NCI-H2196 treated with DMSO at 0.1 percent for 48 hours (cell line): ENCODE results near the gene NDST4.
A peak's percentile ranks its signal among the peaks of the same experiment; 100 is the strongest.
"Not testable (repeated sequence)": the region's sequence is repeated elsewhere in the genome, so short reads cannot be mapped to it uniquely, and the experiment has no call there.

Experiments used
- DNase-seq: peaks from one replicate; lab custom pipeline; 2025; ENCODE audit not compliant: unreplicated experiment; lab: John Stamatoyannopoulos, UW

NDST4 gene

DNA sequence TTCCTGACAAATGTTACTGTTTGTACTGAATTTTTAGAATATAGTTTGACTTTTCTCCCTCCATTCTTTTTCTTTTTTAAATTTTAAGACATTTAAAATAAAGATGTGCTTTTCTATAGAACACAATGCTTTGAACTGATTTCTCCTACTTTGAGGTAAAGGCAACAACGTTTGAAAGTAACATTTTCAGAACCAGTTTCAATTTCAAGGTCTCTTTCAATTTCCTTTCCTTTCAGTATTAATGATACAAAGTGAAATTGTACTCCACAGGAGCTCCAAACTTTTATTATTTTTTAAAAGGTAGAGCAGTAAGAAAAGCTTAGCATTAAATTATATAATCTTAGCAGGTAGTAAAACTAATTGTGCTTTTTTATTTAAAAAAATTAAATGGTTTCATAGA lies 54.9 kb downstream of the NDST4 start:
- no peak for DNase-seq

DNA sequence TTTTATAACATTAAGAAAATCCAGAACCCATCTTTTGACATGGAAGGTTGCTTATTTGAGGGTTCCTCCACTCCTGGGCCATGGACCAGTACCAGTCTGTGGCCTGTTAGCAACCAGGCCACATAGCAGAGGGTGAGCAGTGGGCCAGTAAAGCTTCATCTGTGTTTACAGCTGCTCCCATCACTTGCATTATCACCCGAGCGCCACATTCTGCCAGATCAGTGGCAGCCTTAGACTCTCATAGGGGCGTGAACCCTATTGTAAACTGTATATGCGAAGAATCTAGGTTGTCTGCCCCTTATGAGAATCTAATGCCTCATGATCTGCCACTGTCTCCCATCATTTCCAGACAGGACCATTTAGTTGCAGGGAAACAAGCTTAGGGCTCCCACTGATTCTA lies 58.6 kb downstream of the NDST4 start:
- no peak for DNase-seq

DNA sequence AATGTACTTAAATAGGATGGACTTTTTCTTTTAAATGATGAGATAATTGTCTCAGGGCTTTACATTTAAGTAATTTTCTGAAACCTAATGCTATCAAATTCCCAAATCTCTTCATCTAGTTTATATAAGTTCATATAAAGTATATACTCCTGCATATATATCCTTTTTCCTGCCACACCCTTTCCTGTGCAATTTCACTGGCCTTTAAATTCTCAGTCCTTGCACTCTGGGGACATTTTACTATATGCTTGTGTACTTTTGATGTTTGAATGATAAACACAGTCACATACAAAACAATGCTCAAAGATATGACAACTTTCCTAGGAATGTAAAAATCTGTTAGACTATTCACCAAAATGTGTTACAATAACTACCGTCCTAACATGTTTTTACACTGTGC lies 60.1 kb downstream of the NDST4 start:
- DNase-seq = no peak

DNA sequence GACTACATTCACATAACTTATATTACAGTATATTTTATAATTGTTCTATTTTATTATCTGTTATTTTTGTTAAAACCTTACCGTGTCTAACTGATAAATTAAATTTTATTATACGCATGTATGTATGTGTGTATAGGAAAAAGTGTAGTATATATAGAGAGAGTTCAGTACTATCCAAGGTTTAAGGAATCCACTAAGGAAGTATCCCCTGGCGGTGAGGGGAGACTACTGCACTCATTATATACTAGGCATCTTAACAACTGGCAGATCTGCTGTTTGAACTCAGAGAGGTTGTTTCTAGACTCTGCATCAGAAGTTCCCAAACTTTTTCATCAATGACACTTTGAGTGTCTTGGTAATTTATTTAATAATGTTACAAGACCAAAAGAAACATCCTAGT lies 70.9 kb downstream of the NDST4 start:
- no peak for DNase-seq

DNA sequence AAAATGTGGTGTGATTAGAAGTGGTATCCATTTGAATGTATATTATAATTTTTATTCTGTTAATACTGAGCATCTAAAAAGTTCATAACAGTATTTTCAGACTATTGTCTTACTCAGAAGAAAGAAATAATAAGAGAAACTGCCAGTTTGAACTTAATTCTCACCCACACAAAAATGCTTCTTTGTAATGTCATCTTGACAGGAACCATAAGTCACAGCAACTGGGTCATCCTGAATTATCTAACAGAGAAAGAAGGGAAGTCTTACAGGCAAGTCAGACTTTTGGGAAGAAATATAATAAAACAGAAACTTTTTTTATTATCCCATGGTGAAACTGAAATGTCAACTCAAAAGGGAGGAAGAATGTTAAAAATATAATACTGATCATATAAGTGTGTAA lies 83.1 kb downstream of the NDST4 start:
- DNase-seq = no peak

DNA sequence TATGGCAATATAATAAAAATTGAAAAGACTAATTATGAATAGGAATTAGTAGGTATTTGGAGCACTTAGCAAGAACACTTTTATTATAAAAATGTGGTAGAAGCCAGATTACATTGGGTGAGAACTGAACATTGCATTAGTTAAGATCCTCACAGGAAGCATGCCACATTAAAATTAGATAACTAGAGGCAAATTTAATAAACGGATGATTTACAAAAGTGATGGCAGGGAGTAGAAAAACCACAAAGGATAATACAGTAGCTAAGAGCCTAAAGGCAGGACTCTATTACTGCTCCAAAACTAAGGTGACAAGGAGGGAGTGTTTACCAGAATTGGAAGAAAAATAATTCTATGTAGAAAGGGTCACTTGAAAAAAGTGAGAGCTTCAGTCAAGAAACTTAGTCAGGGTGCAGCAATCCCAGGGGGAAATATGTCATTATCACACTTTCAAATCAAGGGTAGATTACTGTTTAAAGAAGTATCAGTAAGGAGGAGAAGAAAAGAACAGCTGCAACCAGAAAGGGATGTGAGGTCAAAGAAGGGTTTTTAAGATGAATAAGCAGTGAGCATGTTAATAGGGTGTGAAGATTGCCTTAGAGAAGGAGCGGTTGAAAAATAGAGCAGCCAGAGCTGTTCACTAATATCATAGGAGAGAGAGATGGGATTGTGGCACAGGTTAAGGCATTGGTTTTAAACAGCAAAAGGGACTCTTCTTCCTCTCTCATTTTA lies 84.6 kb downstream of the NDST4 start:
- DNase-seq = no peak

DNA sequence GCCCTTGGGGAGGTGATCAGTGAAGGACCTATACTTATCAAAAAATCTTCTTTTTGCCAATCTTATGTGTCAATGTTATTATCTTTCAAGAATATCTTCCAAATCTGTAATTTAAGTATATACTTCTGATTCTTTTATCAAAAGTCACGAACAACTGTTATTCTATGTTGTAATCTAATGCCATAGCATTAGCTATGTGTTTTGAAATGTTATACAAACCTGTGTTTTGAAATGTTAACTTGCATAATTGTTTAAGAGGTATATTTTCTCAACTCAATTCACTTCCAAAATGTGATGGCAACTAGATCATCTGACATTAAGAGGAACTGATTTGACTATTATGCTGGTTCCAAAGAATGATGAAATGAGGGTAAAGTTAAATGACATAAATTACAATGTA lies 113.5 kb downstream of the NDST4 start:
- no peak for DNase-seq

DNA sequence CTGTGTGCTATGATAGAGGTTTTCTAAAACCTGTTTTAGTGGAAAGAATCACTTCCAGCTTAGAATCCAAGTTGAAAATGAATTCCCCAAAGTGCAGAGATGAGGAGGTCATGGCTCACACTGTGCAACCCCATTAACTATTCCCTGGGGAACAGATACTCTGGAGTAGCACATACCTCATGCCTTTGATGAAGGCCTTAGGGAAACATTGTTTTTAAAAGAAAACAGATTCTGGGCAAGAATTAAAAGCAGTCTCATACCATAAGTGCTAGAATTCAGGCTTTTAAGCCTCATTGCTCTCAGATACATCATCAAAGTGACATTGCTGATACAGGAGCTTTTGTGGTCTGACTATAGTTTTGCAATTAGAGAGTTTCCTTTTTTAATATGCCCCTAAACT lies 115.1 kb downstream of the NDST4 start:
- no peak for DNase-seq

DNA sequence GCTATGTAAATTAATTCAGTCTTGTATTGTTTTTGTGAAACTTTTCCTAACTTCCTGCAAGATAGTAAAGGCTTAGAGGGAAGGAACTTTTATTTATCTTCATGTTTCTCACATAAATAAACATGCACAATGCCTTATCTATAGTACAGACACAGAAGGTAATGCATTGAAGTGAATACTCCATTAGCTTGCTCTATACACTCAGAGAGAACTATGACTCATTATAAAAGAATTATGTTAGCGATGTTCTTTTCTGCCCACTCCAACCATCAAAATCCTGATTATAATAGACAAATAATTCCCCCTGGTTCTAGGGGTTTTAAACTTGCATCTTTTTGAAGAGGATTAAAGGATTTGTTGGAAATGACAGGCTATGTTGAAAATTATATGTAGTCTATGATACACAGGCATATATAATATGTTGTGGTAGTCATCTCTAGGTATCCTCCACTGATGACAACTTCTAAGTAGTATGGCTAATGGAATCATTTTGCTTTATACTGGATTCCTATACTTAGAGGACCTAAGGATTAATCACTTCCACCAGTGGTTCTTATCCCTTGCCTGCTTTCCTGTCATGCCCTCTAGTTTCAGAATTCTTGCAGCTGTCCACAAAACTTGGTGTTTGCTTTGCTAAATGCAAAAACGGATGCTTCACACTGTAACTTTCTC lies 115.7 kb downstream of the NDST4 start:
- no peak for DNase-seq

DNA sequence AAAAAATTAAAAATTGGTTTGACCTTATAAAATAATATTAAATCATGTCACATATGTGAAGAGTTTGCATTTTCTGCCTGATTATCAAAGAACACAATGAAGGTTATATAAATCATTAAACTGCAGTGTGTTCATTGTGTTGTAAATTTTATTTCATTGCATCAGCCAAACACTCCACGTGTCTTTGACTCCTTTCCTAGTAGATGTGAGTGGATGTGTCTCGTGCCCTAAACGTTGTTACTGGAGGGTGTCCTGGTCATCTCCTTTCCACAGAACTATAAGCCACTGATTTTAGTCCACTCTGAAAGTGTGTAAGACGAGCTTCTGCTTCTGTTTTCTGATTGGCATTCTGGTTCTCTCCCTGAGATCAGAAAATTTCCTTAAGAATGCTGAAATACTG lies 127.3 kb downstream of the NDST4 start:
- no peak for DNase-seq

DNA sequence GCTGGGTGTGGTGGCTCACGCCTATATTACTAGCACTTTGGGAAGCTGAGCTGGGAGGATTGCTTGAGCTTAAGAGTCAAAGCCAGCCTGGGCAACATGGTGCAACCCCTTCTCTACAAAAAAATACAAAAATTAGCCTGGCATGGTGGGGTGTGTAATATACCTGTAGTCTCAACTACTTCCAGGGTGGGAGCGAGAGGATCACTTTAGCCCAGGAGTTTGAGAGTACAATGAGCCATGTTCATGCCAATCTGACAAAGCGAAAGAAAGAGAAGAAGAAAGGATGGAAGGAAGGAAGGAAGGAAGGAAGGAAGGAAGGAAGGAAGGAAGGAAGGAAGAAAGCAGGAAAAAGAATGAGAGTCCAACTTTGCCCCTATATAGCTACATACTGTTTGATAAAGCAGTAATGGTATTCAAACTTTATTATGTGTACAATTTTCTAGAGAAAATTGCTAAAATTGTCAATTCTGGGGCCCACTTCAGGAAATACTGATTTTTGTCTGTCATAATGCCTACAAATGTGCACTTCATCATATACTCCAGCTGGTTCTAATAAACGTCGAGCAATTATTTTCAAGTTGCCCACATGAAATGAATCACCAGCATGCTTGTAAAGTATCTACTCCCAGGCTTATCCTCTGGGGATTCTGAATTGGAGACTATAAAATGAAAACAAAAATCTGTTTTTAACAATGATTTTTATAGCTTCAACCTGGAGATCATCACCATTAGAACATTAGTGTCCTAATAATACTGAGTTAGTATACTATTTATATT lies 132.3 kb downstream of the NDST4 start:
- DNase-seq = no peak

DNA sequence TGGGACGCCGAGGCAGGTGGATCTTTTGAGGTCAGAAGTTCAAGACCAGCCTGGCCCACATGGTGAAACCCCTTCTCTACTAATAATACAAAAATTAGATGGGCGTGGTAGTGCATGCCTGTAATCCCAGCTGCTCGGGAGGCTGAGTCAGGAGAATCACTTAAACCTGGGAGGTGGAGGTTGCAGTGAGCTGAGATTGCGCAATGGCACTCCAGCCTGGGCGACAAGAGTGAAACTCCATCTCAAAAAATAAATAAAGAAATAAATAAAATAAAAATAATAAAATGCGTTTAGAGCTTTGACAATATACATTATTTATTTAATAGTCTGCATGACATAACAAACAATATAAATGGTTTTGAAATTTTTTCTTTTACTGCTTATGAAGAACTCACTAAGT lies 133.0 kb downstream of the NDST4 start:
- DNase-seq = not testable (repeated sequence)

DNA sequence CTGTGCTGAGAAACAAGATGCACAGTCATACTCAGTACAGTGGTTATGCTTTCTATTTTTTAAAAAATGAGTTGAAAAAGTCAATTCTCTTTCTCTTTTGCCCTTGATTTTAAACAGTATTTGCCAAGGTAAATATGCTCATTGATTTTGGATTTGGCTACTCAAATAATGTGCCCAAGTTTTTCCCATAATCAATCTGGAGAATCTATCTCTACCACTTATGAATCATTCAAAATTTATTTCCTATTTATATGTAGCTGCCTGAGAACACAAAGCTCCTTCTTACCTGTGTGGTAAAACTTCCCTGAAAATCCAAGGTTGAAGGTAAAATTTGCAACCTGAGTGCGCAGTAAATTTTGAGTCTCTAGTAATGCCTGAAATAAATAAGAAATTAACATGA lies 136.5 kb downstream of the NDST4 start:
- no peak for DNase-seq

DNA sequence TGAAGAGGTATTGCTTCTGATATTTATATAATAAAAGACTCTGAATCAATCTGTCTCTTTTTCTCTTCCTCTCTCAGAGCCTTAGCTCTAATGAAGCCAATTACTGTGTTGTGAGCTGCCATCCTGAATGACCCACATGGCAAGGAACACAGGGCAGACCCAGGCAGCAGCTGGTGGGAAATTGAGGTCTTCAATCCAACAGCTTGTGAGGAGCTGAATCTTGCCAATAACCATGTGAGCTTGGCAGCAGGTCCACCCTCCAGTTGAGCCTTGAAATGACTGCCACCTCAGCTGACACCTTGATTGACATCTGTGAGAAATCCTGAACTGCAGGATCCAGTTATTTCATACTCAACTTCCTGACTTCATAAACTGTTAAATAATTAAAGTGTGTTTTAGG lies 149.4 kb downstream of the NDST4 start:
- no peak for DNase-seq

DNA sequence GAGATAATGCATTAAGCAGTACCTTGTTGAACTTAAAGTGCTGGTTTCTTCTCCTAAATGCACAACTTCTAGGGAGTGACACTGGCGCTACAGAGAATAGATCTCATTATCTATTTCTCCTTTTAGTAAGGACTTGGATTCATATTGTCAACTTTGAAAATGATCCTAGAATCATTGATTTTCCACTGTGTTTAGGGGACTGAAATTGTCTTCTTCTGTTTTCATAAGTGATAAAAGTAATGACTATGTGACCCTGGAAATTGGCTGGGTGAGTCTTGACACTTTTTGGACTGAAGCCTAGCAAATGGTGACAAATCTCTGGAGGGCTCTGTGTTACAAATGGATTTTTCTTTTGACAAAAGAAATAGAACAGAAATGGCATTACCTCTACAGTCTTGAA lies 167.8 kb downstream of the NDST4 start:
- no peak for DNase-seq

DNA sequence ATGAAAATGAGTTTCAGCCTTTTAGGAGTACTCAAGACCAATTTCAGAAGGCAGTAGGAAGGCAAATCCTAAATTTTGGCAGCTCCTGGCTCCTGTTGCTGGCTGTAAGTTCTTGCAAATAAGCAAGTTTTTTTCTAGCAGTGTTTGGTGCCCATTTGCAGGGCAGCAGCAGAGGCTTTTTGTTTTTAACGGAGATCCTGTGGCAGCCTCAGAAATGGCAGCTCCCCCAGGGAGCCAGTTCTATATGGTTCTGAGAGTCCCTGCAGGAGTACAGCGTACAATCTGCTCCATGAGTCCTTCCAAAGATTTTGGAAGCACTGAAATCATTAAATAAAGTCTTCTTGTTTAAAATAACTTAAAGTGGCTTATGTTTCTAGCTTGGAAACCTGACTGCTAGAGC lies 171.9 kb downstream of the NDST4 start:
- DNase-seq = no peak

DNA sequence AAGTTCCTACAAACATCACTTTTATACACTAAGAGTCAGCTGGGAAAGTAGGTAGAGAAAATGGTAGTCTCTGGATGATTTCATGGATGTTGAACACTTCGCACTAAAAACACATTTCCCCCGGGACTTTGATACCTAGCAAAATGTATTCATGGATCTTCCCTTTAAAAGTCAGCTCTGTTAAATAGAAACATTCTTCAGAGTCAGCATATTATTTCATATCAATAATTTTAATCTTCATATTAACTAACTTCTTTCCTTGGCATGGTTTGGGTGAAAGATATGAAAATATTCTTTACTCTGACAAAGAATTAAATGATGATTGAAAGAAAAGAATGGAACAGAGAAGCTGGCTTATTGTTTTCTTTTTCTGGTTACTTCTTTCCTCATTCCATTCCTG lies 185.5 kb downstream of the NDST4 start:
- DNase-seq = no peak

DNA sequence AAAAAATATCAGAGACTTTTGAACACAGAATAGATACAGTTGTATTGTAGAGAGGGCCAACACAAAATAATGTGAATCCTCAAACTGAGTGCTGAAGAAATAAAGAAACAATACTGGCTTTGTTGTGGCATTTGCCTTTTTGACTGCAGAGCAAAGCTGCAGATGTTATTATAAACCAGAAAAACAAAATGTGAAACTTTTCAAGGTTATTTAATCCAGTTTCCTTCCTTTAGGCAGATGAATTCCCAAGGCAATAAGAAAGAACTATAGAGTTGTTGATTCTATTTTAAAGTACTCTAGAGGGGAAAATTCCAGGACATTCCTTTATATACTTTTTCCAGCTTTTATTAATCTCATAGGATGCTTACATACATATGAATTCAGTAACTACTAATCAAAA lies 186.8 kb downstream of the NDST4 start:
- DNase-seq = no peak

DNA sequence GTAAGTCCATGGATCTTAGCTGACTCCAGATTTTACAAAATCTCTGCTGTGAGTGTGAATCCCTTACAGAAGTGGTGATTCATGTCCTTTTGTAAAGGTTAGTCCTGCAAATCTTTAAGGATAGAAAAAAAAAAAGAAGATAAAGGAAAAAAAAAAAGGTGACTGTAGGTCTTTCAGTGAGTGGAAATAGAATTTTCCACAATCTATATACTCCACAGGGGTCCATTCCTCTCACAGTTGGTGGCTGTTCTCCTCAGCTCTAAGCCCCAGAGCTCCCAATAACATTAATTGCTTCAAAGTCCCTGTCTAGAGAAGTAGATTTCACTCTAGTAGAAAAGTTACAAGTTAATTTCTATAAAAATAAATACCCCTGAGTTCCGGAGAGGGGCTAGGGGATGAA lies 189.1 kb downstream of the NDST4 start:
- DNase-seq = no peak

DNA sequence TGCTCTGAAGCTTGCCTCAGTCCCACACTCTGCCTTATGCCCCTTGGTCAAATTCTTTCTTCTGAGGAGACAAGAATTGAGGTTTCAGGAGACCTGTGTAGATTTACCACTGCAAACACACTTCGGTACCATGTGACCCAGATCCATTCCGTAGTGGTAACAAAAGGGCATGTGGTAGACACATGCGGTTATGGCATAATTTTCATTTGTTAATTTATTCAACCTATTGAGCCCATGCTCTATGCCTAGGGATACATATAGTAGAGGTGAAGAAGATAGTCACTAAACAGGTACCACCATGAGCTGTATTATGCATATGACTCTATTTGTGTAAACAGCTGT lies 190.9 kb downstream of the NDST4 start:
- DNase-seq = no peak

DNA sequence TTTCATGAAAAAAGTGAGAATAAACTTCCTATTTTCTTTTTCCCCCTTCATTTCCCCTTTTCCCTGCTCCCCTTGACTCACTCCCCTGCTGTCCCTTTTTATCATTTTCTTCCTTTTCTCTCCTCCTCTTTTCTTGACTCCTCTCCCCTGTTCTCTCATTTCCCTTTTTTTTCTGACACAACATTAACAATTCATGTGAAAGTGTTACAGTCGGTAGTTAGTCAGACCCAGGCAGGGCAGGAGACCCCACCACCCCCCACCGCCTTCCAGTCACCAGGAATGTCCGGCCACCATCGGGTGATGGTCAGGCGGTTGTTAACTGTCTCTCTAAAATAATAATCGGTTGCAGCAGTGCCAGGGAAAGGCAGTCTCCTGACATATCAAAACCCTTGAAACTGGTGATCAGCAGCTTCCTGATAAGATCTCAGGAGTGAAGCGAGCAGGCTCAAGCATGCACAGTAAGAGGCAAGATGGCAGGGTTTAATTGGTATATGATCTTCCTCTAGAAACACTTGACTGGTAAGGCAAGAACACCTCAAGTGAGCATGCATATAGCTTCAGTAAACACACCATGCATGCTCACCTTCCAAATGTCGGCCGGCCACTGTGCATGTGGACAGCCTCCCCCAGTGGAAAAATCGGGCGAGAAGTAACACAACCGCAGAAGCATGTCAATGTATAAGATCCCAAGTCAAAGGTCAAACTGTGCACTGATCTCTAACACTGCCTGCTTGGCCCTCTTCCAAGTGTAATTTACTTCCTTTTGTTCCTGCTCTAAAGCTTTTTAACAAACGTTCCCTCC lies 191.4 kb downstream of the NDST4 start:
- DNase-seq = peak; percentile 40

DNA sequence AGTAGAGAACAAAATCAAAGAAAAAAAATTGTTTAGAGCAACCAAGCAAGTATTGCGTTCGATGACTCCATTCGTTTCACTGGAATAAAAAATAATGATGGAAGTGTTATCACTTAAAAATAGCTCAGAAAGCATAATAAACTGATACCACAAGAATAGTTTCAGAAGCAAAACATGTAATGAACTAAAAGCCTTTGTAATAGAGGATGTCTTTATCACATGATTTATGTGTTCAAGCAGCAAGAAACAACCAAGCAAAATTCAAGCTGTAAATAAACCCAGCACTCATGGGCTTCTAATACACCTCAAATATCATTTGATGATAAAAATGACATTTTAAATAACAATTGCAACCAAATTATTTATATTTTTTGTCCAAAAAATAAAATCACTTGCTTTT lies 192.2 kb downstream of the NDST4 start:
- no peak for DNase-seq
